Measurements from ENCODE around the gene SLC15A4.

DNA sequence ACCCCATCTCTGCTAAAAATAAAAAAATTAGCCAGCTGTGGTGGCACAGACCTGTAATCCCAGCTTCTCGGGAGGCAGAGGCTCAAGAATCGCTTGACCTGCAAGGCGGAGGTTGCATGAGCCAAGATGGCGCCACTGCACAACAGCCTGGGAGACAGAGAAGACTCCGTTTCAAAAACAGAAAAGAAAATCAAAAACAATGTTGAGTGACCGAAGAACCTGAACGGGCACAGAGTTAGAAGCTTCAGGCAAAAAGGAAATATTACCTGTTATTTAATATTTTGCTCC, 33.0 kb upstream of the SLC15A4 start:
- TF ChIP-seq POLR2A (IDR thresholded peaks at IDR 0.05; ENCODE audit: low read depth, low read length) (no peak), RCOR1 (IDR thresholded peaks at IDR 0.05; ENCODE audit: insufficient replicate concordance, low read length) (no peak), RAD21 (IDR thresholded peaks at IDR 0.05; ENCODE audit: low read length) (no peak), MAZ (IDR thresholded peaks at IDR 0.05; ENCODE audit: borderline replicate concordance, low read depth, low read length) (no peak), MXI1 (IDR thresholded peaks at IDR 0.05; ENCODE audit: borderline replicate concordance, low read depth, low read length) (no peak), RFX5 (IDR thresholded peaks at IDR 0.05; ENCODE audit: low read depth, low read length) (no peak), ELK1 (IDR thresholded peaks at IDR 0.05; ENCODE audit: borderline replicate concordance, low read depth, low read length) (no peak), SMC3 (IDR thresholded peaks at IDR 0.05; ENCODE audit: low read depth, low read length) (no peak)
- TF ChIP-seq, protein P1, sequence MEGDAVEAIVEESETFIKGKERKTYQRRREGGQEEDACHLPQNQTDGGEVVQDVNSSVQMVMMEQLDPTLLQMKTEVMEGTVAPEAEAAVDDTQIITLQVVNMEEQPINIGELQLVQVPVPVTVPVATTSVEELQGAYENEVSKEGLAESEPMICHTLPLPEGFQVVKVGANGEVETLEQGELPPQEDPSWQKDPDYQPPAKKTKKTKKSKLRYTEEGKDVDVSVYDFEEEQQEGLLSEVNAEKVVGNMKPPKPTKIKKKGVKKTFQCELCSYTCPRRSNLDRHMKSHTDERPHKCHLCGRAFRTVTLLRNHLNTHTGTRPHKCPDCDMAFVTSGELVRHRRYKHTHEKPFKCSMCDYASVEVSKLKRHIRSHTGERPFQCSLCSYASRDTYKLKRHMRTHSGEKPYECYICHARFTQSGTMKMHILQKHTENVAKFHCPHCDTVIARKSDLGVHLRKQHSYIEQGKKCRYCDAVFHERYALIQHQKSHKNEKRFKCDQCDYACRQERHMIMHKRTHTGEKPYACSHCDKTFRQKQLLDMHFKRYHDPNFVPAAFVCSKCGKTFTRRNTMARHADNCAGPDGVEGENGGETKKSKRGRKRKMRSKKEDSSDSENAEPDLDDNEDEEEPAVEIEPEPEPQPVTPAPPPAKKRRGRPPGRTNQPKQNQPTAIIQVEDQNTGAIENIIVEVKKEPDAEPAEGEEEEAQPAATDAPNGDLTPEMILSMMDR (conservative IDR thresholded peaks at IDR 0.05; ENCODE audit: low read depth, low read length), result no peak

Data from IMR-90 (cell line).